GM12878 (cell line): ENCODE data around the gene NDUFA7. TPM values are rescaled to one million over a fixed set of nuclear protein-coding genes. Genes with fewer than 3 reads are reported as not detected.
"Not testable (repeated sequence)": the region's sequence is repeated elsewhere in the genome, so short reads cannot be mapped to it uniquely, and the experiment has no call there.

Experiments
- ATAC-seq: fragments of 200-7000 bp; cut with Tn5 transposase; 3 replicates; pipeline ENCODE4 v1.9.1; 2020; ENCODE audit warnings: mild to moderate bottlenecking, moderate library complexity
- BruUV-seq: library from RNA; stranded (reverse); fragments of 400-500 nt; replicated peaks from 2 replicates; lab custom pipeline; 2021; lab: Mats Ljungman, UMichigan
- CTCF ChIA-PET: fragments of 300-600 bp; sonication (Branson Sonifier 250); formaldehyde crosslinking; extraction: SDS; loops from one replicate; lab custom pipeline; 2021; ENCODE audit warnings: inconsistent platforms; lab: Yijun Ruan, JAX
- POLR2A ChIA-PET: fragments of 350-600 bp; formaldehyde crosslinking; extraction: SDS; loops from one replicate; lab custom pipeline; 2021; ENCODE audit warnings: inconsistent platforms; lab: Charles Lee
- RAD21 ChIA-PET: fragments of 300-600 bp; sonication (Branson Sonifier 250); formaldehyde crosslinking; loops from one replicate; lab custom pipeline; 2023; ENCODE audit warnings: antibody characterized with exemption; ENCODE audit not compliant: unreplicated experiment; lab: Charles Lee
- SMC1A ChIA-PET: fragments of 300-600 bp; sonication (Branson Sonifier 250); formaldehyde crosslinking; loops from one replicate; lab custom pipeline; 2023; ENCODE audit not compliant: unreplicated experiment, uncharacterized antibody; lab: Charles Lee
- DNase-seq: peaks from one replicate; pipeline ENCODE4 v3.0.0-alpha.2; 2011; ENCODE audit warnings: low read depth, low spot score
- FAIRE-seq: peaks from 3 replicates; lab custom pipeline; 2011; peaks lifted over from hg19 to GRCh38; lab: Jason Lieb, UNC
- H2AFZ ChIP-seq: 2 replicates; pipeline ENCODE4 v1.6.0; 2011; ENCODE audit warnings: low read depth, low read length, control low read depth; ENCODE audit not compliant: control insufficient read depth
- H3K27ac ChIP-seq: 2 replicates; pipeline ENCODE4 v1.5.1; 2011; ENCODE audit warnings: control low read depth; ENCODE audit not compliant: control insufficient read depth, insufficient read depth
- H3K27me3 ChIP-seq, 2 experiments: replicated peaks in 1 of 2; 2 replicates each; pipeline versions ENCODE4 v1.6.0 to v1.6.1; 2011; ENCODE audit warnings: low read length in 1 of 2; ENCODE audit not compliant: control insufficient read depth in 2 of 2, insufficient read depth in 2 of 2
- H3K36me3 ChIP-seq, 2 experiments: 2 replicates each; pipeline ENCODE4 v1.5.1; 2011; ENCODE audit warnings: low read length in 1 of 2; ENCODE audit not compliant: control insufficient read depth in 2 of 2, insufficient read depth in 2 of 2
- H3K4me1 ChIP-seq: 2 replicates; pipeline ENCODE4 v1.6.1; 2011; ENCODE audit warnings: mild to moderate bottlenecking, low read length, moderate library complexity, mixed read lengths; ENCODE audit not compliant: control insufficient read depth, insufficient read depth
- H3K4me2 ChIP-seq: 2 replicates; pipeline ENCODE4 v1.6.0; 2011; ENCODE audit warnings: control low read depth; ENCODE audit not compliant: control insufficient read depth, insufficient read depth
- H3K4me3 ChIP-seq: fragments of 200-600 bp; sonication (generic); 2 replicates; pipeline ENCODE4 v1.5.1; 2016
- H3K79me2 ChIP-seq: 2 replicates; pipeline ENCODE4 v1.6.0; 2011; ENCODE audit warnings: low read length; ENCODE audit not compliant: control insufficient read depth, insufficient read depth
- H3K9ac ChIP-seq: 2 replicates; pipeline ENCODE4 v1.8.0; 2011; ENCODE audit warnings: low read length, control low read depth, mixed read lengths; ENCODE audit not compliant: control insufficient read depth, insufficient read depth
- H3K9me3 ChIP-seq: replicated peaks from 3 replicates; pipeline ENCODE4 v1.5.1; 2011; ENCODE audit warnings: mild to moderate bottlenecking, low read length; ENCODE audit not compliant: control insufficient read depth, insufficient read depth
- H4K20me1 ChIP-seq: 2 replicates; pipeline ENCODE4 v1.6.0; 2011; ENCODE audit not compliant: control insufficient read depth, insufficient read depth
- ASH2L ChIP-seq: fragments of 300-600, 200-600 bp; sonication (generic); IDR thresholded peaks from 2 replicates; pipeline ENCODE4 v1.6.1; 2017; ENCODE audit warnings: low read depth, mild to moderate bottlenecking, borderline replicate concordance
- CREB1 ChIP-seq: IDR thresholded peaks from 2 replicates; pipeline ENCODE4 v1.6.1; 2012; ENCODE audit warnings: low read depth, mild to moderate bottlenecking, inconsistent platforms
- FOXK2 ChIP-seq: fragments of 450-650 bp; IDR thresholded peaks from 2 replicates; pipeline ENCODE4 v1.6.1; 2017; ENCODE audit warnings: mild to moderate bottlenecking, moderate library complexity
- HDGF ChIP-seq: fragments of 450-650 bp; IDR thresholded peaks from 2 replicates; pipeline ENCODE4 v1.6.1; 2016; ENCODE audit warnings: antibody characterized with exemption
- IKZF2 ChIP-seq, 2 experiments: fragments of 450-650 bp; IDR thresholded peaks; 2 replicates each; pipeline ENCODE4 v1.6.1; 2017; ENCODE audit warnings: mild to moderate bottlenecking in 2 of 2, moderate library complexity in 2 of 2
- IRF4 ChIP-seq: IDR thresholded peaks from 2 replicates; pipeline ENCODE4 v1.6.1; 2011; ENCODE audit warnings: low read depth, low read length
- MYC ChIP-seq: IDR thresholded peaks from 2 replicates; pipeline ENCODE4 v1.6.1; 2011; ENCODE audit warnings: mild to moderate bottlenecking, low read length, moderate library complexity, inconsistent platforms; ENCODE audit not compliant: insufficient read depth, insufficient replicate concordance, insufficient read length, severe bottlenecking
- NFIC ChIP-seq: IDR thresholded peaks from 2 replicates; pipeline ENCODE4 v1.6.1; 2012; ENCODE audit warnings: low read depth, mild to moderate bottlenecking, inconsistent platforms, low read length, moderate library complexity
- PBX3 ChIP-seq: IDR thresholded peaks from 2 replicates; pipeline ENCODE4 v1.6.1; 2011; ENCODE audit warnings: mild to moderate bottlenecking, low read depth, low read length, moderate library complexity; ENCODE audit not compliant: insufficient replicate concordance
- RCOR1 ChIP-seq: conservative IDR thresholded peaks from 2 replicates; pipeline ENCODE4 v1.6.1; 2012; ENCODE audit warnings: low read depth, low read length, improper control_type of control experiment
- ZNF622 ChIP-seq: fragments of 450-650 bp; IDR thresholded peaks from 2 replicates; pipeline ENCODE4 v1.6.1; 2017; ENCODE audit warnings: mild to moderate bottlenecking, inconsistent platforms
- ZNF687 ChIP-seq: fragments of 450-650 bp; IDR thresholded peaks from 2 replicates; pipeline ENCODE4 v1.6.1; 2017; ENCODE audit warnings: mild to moderate bottlenecking, moderate library complexity
- ZZZ3 ChIP-seq: IDR thresholded peaks from 2 replicates; pipeline ENCODE4 v1.6.1; 2011; ENCODE audit warnings: low read depth; ENCODE audit not compliant: control insufficient read depth, insufficient read length
- WGBS: methylation state at CpG from one replicate; pipeline ENCODE4 v1.1.6; 2016; ENCODE audit warnings: low lambda C conversion rate; ENCODE audit not compliant: insufficient replicate concordance, insufficient coverage; ENCODE audit errors: missing lambda C conversion rate; 5-methylcytosine and 5-hydroxymethylcytosine counted together
- in situ Hi-C: fragments of 300-500 bp; cut with MboI; formaldehyde crosslinking; loops from 9 replicates; pipeline ENCODE4 v1.14.3; 2018; ENCODE audit warnings: mixed read lengths
- intact Hi-C: fragments of 100-400 bp; cut with micrococcal nuclease; formaldehyde crosslinking; loops from one replicate; pipeline ENCODE4 v1.14.2; 2022; ENCODE audit not compliant: unreplicated experiment
- polyA plus RNA-seq, 11 experiments: library from polyadenylated mRNA; depleted of rRNA in 4 of 11; unstranded in 6 of 11; stranded (reverse) in 5 of 11; fragments of >200 nt; fragmentation: Nextera tagmentation in 4 of 11; fragmentation: Illumina TruSeq in 1 of 11; extraction: Ambion mirVana in 4 of 11; extraction: Trizol in 1 of 11; gene quantifications; 1 replicate in 1 of 11; 2 replicates in 10 of 11; pipeline versions ENCODE4 v1.2.1 to v1.2.3, GENCODE V29; 2011 to 2016; ENCODE audit warnings: inconsistent platforms in 2 of 11, missing spikeins in 2 of 11, low read depth in 1 of 11
- total RNA-seq, 4 experiments: library from RNA; depleted of rRNA in 3 of 4; stranded (reverse); fragments of >200 nt in 3 of 4; fragmentation: Illumina TruSeq in 1 of 4; extraction: Trizol in 1 of 4; gene quantifications; 2 replicates each; pipeline versions ENCODE4 v1.2.1 to v1.2.3, GENCODE V29; 2013 to 2021

The NDUFA7 gene
- total and polyA plus RNA-seq, 10 of the 15 experiments (the other 5 are each of a cell fraction or from before 2014, with no cell fraction given) = 79.0 to 360 (median 174) TPM

- CTCF ChIA-PET = interaction anchor here (0.6 to 1.4 kb wide), 3 partner anchors 70 to 109 kb away, joined by 3 to 4 read pairs (median 4); no protein-coding TSS in a partner anchor
- H3K9ac ChIP-seq, H3K27me3 ChIP-seq, FAIRE-seq, H3K9me3 ChIP-seq, ATAC-seq, SMC1A ChIA-PET, DNase-seq, H3K79me2 ChIP-seq, H4K20me1 ChIP-seq, H2AFZ ChIP-seq, RAD21 ChIA-PET, in situ Hi-C loops, BruUV-seq, H3K4me1 ChIP-seq, H3K27ac ChIP-seq, H3K4me2 ChIP-seq, H3K36me3 ChIP-seq, intact Hi-C loops, H3K4me3 ChIP-seq: not testable (repeated sequence)
- POLR2A ChIA-PET = interaction anchor here (1.1 kb wide), 1 partner anchor 52 kb away, joined by 7 read pairs; no protein-coding TSS in a partner anchor
- 88% methylated on average over 4 of the region's 4 CpGs for WGBS
Observed at GRCh38 chr19:8264248-8264647, 56.9 kb downstream of the NDUFA7 start.

DNA sequence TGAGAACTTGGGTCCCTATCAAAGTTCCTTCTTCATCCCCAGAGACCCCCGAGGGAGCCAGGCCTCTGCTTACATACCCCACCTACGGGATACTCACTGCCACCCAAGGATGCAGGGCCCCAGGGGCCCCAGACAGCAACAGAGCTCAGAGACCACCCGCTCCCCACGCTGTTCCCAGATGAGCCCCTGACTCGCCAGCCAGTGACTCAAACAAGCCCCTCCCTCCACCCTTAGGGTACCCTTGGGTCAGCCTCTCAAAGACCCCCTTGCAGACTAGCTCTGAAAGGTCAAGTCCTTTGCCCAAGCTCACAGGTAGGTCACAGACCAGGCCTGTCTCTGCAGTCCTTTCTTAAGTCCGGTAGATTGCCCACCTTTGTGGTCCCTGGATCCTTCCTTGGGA lies 58.7 kb downstream of the NDUFA7 start:
- ChIA-PET CTCF (interaction anchor here (0.6 to 0.7 kb wide), 2 partner anchors 107 to 316 kb away, joined by 3 to 4 read pairs; no protein-coding TSS in a partner anchor), POLR2A (no interaction called here), SMC1A (no interaction called here), RAD21 (no interaction called here)
- in situ Hi-C loops = no loop called here
- FAIRE-seq (no peak), DNase-seq (no peak), ATAC-seq (no peak)
- H3K9ac ChIP-seq = no peak overlapping the region
- 89% methylated on average over 6 of the region's 6 CpGs for WGBS
- intact Hi-C loops = no loop called here
- BruUV-seq = no TSS peak
- H3K9me3 ChIP-seq = no peaks in the 10 kb centered on the region
- peaks cover 8 to 10% of the 10 kb centered on the region in 2 experiments; a peak in 3 of 4 replicates for H3K36me3 ChIP-seq
- H2AFZ ChIP-seq = no peak overlapping the region
- no peak overlapping the region for H3K4me2 ChIP-seq
- H3K4me1 ChIP-seq = peaks cover 1% of the 10 kb centered on the region; the same call in 1 of the 2 replicates
- no peak overlapping the region for H3K27ac ChIP-seq
- no peaks in the 10 kb centered on the region for H4K20me1 ChIP-seq
- no peaks in the 10 kb centered on the region for H3K27me3 ChIP-seq
- no peak overlapping the region for H3K4me3 ChIP-seq
- H3K79me2 ChIP-seq = no peaks in the 10 kb centered on the region
- TF ChIP-seq CREB1 (no peak), PBX3 (no peak), NFIC (no peak), ZNF622 (no peak), ZZZ3 (no peak), ZNF687 (no peak), MYC (no peak), IRF4 (no peak), RCOR1 (no peak), FOXK2 (no peak), IKZF2 (IDR thresholded peaks at IDR 0.05) (no peak), ASH2L (no peak), HDGF (no peak)
